Measurements from ENCODE around the gene SPATA24. TPM values are rescaled to one million over a fixed set of nuclear protein-coding genes. Genes with fewer than 3 reads are reported as not detected.

SPATA24 gene
- total and polyA plus RNA-seq, 2 of the 8 experiments (the other 6 are each of a cell fraction or from before 2014, with no cell fraction given) = 5.8 to 9.4 TPM

DNA sequence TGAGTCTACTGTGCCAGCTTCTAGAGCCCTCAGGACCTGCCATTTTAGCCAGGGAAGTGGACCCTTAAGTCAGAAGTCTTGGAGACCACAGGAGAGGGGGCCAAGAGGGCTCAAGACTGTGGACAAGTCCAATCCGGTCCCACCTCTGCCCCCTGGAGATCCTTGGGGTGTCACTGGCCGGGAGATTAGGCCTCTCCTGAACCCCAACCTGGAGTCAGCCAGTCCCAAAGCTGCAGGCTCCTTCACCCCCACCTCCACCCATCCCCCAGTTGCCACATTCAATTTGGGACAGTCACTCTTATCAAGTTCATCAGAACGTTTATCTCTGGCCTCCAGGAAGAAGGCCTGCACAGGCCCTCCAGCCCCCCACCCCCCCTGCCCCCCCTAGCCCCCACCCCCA, 21.1 kb downstream of the SPATA24 start (continued):
- TF ChIP-seq GTF2F1 (IDR thresholded peaks at IDR 0.05; ENCODE audit: borderline replicate concordance, low read depth, low read length) (no peak), RNF2 (IDR thresholded peaks at IDR 0.05; ENCODE audit: borderline replicate concordance, low read depth, low read length, missing control alignments, poor library complexity, severe bottlenecking) (no peak), POLR2AphosphoS5 (IDR thresholded peaks at IDR 0.05; ENCODE audit: low read depth, low read length) (no peak), POU5F1 (IDR thresholded peaks at IDR 0.05; ENCODE audit: low read depth, low read length) (no peak), SIRT6 (IDR thresholded peaks at IDR 0.05; ENCODE audit: low read length) (no peak)

Measured in H1 (cell line).